H1 (cell line): ENCODE data around the gene ARPIN. TPM values are rescaled to one million over a fixed set of nuclear protein-coding genes. Genes with fewer than 3 reads are reported as not detected.

Source experiments
- ATF2 ChIP-seq: IDR thresholded peaks from 2 replicates; pipeline ENCODE4 v1.6.1; 2012; ENCODE audit warnings: low read length, inconsistent platforms
- CHD7 ChIP-seq: fragments of 300-600 bp; sonication (generic); IDR thresholded peaks from 2 replicates; pipeline ENCODE4 v1.7.1; 2012; ENCODE audit warnings: low read length, moderate library complexity, mild to moderate bottlenecking, inconsistent platforms; ENCODE audit not compliant: insufficient replicate concordance
- JUND ChIP-seq: IDR thresholded peaks from 2 replicates; pipeline ENCODE4 v1.6.1; 2011; ENCODE audit warnings: mild to moderate bottlenecking, improper control_type of control experiment, low read length
- KDM1A ChIP-seq: fragments of 200-600, 300-600 bp; sonication (generic); IDR thresholded peaks from 2 replicates; pipeline ENCODE4 v1.7.1; 2016; ENCODE audit warnings: mild to moderate bottlenecking, low read length, borderline replicate concordance
- NRF1 ChIP-seq: IDR thresholded peaks from 2 replicates; pipeline ENCODE4 v1.6.1; 2011; ENCODE audit warnings: mild to moderate bottlenecking, low read depth, low read length, improper control_type of control experiment
- TCF12 ChIP-seq: IDR thresholded peaks from 2 replicates; pipeline ENCODE4 v1.6.1; 2011; ENCODE audit warnings: low read depth, mild to moderate bottlenecking, low read length
- polyA plus RNA-seq, 7 experiments: library from polyadenylated mRNA; depleted of rRNA in 3 of 7; stranded (reverse) in 5 of 7; unstranded in 2 of 7; fragments of >200 nt in 5 of 7; fragments of 200-250 nt in 2 of 7; gene quantifications; 1 replicate in 5 of 7; 2 replicates in 1 of 7; 4 replicates in 1 of 7; pipeline versions ENCODE4 v1.2.1 to v1.2.3, GENCODE V29; 2011 to 2013; ENCODE audit warnings: missing spikeins in 2 of 7, mixed read lengths in 2 of 7
- total RNA-seq: library from RNA; stranded (reverse); fragmentation: NEBNext Ultra II Directional; extraction: Animal tissue kit (Norgen Biotek cat#: 25700); gene quantifications from 2 replicates; pipeline ENCODE4 v1.2.1, GENCODE V29; 2021

Gene ARPIN
- total and polyA plus RNA-seq, 2 of the 8 experiments (the other 6 are each of a cell fraction or from before 2014, with no cell fraction given): 3.1 to 3.9 TPM

- TF ChIP-seq CHD7 (no peak), ATF2 (no peak), TCF12 (no peak), NRF1 (no peak), JUND (no peak), KDM1A (no peak)
These were observed 13.3 kb downstream of the ARPIN start (continued) for GRCh38 chr15:89899295-89899945.
